ENCODE data around the gene CFAP126. TPM values are rescaled to one million over a fixed set of nuclear protein-coding genes. Genes with fewer than 3 reads are reported as not detected.

Gene CFAP126
- total RNA-seq, 3 donors from 2014 or later = 0.66 TPM; not detected in 2

GRCh38 chr1:161388639-161389038 is 21.0 kb upstream of the CFAP126 start:
- no peak for TF ChIP-seq POLR2AphosphoS5 (IDR thresholded peaks at IDR 0.05)
- no peak for TF ChIP-seq POLR2A (IDR thresholded peaks at IDR 0.05)
- TF ChIP-seq, protein P1, sequence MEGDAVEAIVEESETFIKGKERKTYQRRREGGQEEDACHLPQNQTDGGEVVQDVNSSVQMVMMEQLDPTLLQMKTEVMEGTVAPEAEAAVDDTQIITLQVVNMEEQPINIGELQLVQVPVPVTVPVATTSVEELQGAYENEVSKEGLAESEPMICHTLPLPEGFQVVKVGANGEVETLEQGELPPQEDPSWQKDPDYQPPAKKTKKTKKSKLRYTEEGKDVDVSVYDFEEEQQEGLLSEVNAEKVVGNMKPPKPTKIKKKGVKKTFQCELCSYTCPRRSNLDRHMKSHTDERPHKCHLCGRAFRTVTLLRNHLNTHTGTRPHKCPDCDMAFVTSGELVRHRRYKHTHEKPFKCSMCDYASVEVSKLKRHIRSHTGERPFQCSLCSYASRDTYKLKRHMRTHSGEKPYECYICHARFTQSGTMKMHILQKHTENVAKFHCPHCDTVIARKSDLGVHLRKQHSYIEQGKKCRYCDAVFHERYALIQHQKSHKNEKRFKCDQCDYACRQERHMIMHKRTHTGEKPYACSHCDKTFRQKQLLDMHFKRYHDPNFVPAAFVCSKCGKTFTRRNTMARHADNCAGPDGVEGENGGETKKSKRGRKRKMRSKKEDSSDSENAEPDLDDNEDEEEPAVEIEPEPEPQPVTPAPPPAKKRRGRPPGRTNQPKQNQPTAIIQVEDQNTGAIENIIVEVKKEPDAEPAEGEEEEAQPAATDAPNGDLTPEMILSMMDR (IDR thresholded peaks at IDR 0.05) = no peak
- Histone ChIP-seq H3K4me3 (no peak overlapping the region), H3K27me3 (no peaks in the 10 kb centered on the region), H3K9me3 (no peaks in the 10 kb centered on the region), H3K36me3 (no peaks in the 10 kb centered on the region), H3K27ac (peak overlapping the region in 1 of 2 donors; percentile 96), H3K4me1 (no peaks in the 10 kb centered on the region)
- intact Hi-C loops (cut with DNase I; ENCODE audit: low total_unique reads) = loop anchor here (10.0 kb wide), 1 partner anchor 164 kb away; the partner anchor contains the start of genes APOA2 and TOMM40L
- no peak for DNase-seq (ENCODE audit: low spot score in 2 of 2)

DNA sequence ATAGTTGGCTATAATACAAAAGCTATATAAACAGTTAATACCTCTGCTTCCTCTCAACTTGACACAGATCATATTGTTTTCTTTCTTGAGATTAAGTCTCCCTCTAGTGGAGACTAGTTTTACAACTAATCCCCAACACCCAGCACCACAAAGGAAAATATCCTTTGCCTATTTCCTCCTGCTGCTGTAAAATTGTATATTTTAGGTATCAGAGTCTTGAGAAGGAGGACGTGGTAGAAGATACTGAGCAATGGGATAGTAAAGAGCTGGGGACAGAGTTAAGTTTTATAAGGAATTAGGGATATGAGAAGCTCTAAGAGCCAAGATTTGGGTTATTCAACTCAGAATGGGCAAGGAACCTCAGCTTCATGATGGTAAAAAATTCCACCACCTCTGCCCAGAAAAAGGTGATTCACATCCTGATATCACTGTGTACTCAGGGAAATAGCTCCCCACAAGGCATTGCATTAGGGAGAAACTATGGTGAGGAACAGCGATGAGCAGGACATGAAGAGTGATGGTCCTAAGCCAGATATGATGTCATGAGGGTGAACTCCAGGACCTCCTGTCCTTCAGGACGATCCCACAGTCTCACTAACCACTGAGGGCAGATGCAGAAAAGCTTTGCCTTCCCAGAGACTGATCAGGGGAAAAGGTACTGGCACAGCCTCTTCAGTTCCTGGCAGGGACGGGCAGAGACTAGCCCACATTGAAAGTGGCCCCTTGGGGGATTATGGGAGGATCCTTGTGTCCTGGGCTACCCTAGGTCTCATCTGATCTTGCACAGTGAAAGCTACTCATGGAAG is 14.7 kb upstream of the CFAP126 start:
- H3K36me3 ChIP-seq = no peaks in the 10 kb centered on the region
- H3K27me3 ChIP-seq = no peaks in the 10 kb centered on the region
- H3K27ac ChIP-seq = peak overlapping the region; percentile 66 to 88
- DNase-seq (ENCODE audit: low spot score in 2 of 2) = no peak
- H3K9me3 ChIP-seq = no peaks in the 10 kb centered on the region
- intact Hi-C loops (cut with DNase I; ENCODE audit: low total_unique reads) = loop anchor here (10.0 kb wide), 1 partner anchor 158 kb away; the partner anchor contains the start of genes APOA2 and TOMM40L
- TF ChIP-seq, protein P1 (IDR thresholded peaks at IDR 0.05) = peak; percentile 64 to 76 (median 70)
- no peak for TF ChIP-seq POLR2A (IDR thresholded peaks at IDR 0.05)
- peak in 1 of 3 donors; percentile 33 for TF ChIP-seq POLR2AphosphoS5 (IDR thresholded peaks at IDR 0.05)
- no peaks in the 10 kb centered on the region for H3K4me1 ChIP-seq
- H3K4me3 ChIP-seq = no peak overlapping the region

GRCh38 chr1:161381707-161382106 is 14.0 kb upstream of the CFAP126 start:
- Histone ChIP-seq H3K36me3 (no peaks in the 10 kb centered on the region), H3K4me3 (no peak overlapping the region), H3K4me1 (no peaks in the 10 kb centered on the region), H3K27ac (peak overlapping the region in 1 of 2 donors; percentile 20), H3K9me3 (no peaks in the 10 kb centered on the region), H3K27me3 (no peaks in the 10 kb centered on the region)
- TF ChIP-seq POLR2AphosphoS5 (IDR thresholded peaks at IDR 0.05) (no peak), POLR2A (IDR thresholded peaks at IDR 0.05) (no peak)
- TF ChIP-seq, protein P1 (IDR thresholded peaks at IDR 0.05) = no peak
- no peak for DNase-seq (ENCODE audit: low spot score in 2 of 2)
- intact Hi-C loops (cut with DNase I; ENCODE audit: low total_unique reads) = loop anchor here (10.0 kb wide), 1 partner anchor 157 kb away; the partner anchor contains the start of genes APOA2 and TOMM40L

- TF ChIP-seq POLR2A (IDR thresholded peaks at IDR 0.05) (no peak), POLR2AphosphoS5 (IDR thresholded peaks at IDR 0.05) (no peak)
- TF ChIP-seq, protein P1 (IDR thresholded peaks at IDR 0.05) = no peak
- H3K9me3 ChIP-seq = no peaks in the 10 kb centered on the region
- intact Hi-C loops (cut with DNase I; ENCODE audit: low total_unique reads) = loop anchor here (10.0 kb wide), 1 partner anchor 74 kb away; the partner anchor contains the start of gene MPZ
- DNase-seq (ENCODE audit: low spot score in 2 of 2) = no peak
- no peak overlapping the region for H3K27ac ChIP-seq
- no peaks in the 10 kb centered on the region for H3K36me3 ChIP-seq
- H3K4me3 ChIP-seq = no peak overlapping the region
- H3K27me3 ChIP-seq = no peaks in the 10 kb centered on the region
- no peaks in the 10 kb centered on the region for H3K4me1 ChIP-seq
Observed at GRCh38 chr1:161379071-161379470, 11.4 kb upstream of the CFAP126 start.

GRCh38 chr1:161378014-161378413 is 10.3 kb upstream of the CFAP126 start:
- Histone ChIP-seq H3K27me3 (no peaks in the 10 kb centered on the region), H3K27ac (no peak overlapping the region), H3K36me3 (no peaks in the 10 kb centered on the region), H3K4me1 (no peaks in the 10 kb centered on the region), H3K4me3 (no peak overlapping the region), H3K9me3 (no peaks in the 10 kb centered on the region)
- DNase-seq (ENCODE audit: low spot score in 2 of 2) = no peak
- intact Hi-C loops (cut with DNase I; ENCODE audit: low total_unique reads) = loop anchor here (10.0 kb wide), 1 partner anchor 73 kb away; the partner anchor contains the start of gene MPZ
- TF ChIP-seq POLR2A (IDR thresholded peaks at IDR 0.05) (no peak), POLR2AphosphoS5 (IDR thresholded peaks at IDR 0.05) (no peak)
- TF ChIP-seq, protein P1 (IDR thresholded peaks at IDR 0.05) = no peak

Measured in breast epithelium (tissue), 4 donors.